ENCODE results near the gene KRT74.

The KRT74 gene

GRCh38 chr12:52517005-52517835 is 56.4 kb downstream of the KRT74 start:
- H3K27ac ChIP-seq, result no peak overlapping the region
- TF ChIP-seq CTCF (IDR thresholded peaks at IDR 0.05), result no peak
- no peaks in the 10 kb centered on the region for H3K36me3 ChIP-seq
- no peaks in the 10 kb centered on the region for H3K4me1 ChIP-seq (ENCODE audit: control insufficient read depth in 1 of 2, insufficient read depth in 1 of 2, low read depth in 1 of 2, low read length in 1 of 2)
- H3K4me3 ChIP-seq (ENCODE audit: low read depth in 1 of 2, low read length in 1 of 2), result no peak overlapping the region
- no peaks in the 10 kb centered on the region for H3K9me3 ChIP-seq
- no peaks in the 10 kb centered on the region for H3K27me3 ChIP-seq

GRCh38 chr12:52515927-52516831 is 57.5 kb downstream of the KRT74 start:
- H3K36me3 ChIP-seq, result no peaks in the 10 kb centered on the region
- no peak overlapping the region for H3K27ac ChIP-seq
- H3K4me1 ChIP-seq (ENCODE audit: control insufficient read depth in 1 of 2, insufficient read depth in 1 of 2, low read depth in 1 of 2, low read length in 1 of 2), result no peaks in the 10 kb centered on the region
- no peaks in the 10 kb centered on the region for H3K27me3 ChIP-seq
- no peak overlapping the region for H3K4me3 ChIP-seq (ENCODE audit: low read depth in 1 of 2, low read length in 1 of 2)
- H3K9me3 ChIP-seq, result no peaks in the 10 kb centered on the region
- no peak for TF ChIP-seq CTCF (IDR thresholded peaks at IDR 0.05)
